Hepatocyte (in vitro differentiated cells): Measurements from ENCODE around the gene PNPLA8.

Experiments used
- EZH2phosphoT487 ChIP-seq: fragments of 200-600 bp; sonication (generic); IDR thresholded peaks from one replicate; pipeline ENCODE4 v1.6.1; 2018; ENCODE audit warnings: antibody characterized with exemption, mild to moderate bottlenecking, low read depth, moderate library complexity; ENCODE audit not compliant: unreplicated experiment, severe bottlenecking
- TF ChIP-seq, protein P1 (sequence below): fragments of 200-600 bp; sonication (generic); IDR thresholded peaks from 2 replicates; pipeline ENCODE4 v1.5.1; 2016; ENCODE audit warnings: antibody characterized with exemption, mild to moderate bottlenecking; ENCODE audit not compliant: poor library complexity

GRCh38 chr7:108463613-108464012 lies 62.3 kb downstream of the PNPLA8 start:
- TF ChIP-seq, protein P1, sequence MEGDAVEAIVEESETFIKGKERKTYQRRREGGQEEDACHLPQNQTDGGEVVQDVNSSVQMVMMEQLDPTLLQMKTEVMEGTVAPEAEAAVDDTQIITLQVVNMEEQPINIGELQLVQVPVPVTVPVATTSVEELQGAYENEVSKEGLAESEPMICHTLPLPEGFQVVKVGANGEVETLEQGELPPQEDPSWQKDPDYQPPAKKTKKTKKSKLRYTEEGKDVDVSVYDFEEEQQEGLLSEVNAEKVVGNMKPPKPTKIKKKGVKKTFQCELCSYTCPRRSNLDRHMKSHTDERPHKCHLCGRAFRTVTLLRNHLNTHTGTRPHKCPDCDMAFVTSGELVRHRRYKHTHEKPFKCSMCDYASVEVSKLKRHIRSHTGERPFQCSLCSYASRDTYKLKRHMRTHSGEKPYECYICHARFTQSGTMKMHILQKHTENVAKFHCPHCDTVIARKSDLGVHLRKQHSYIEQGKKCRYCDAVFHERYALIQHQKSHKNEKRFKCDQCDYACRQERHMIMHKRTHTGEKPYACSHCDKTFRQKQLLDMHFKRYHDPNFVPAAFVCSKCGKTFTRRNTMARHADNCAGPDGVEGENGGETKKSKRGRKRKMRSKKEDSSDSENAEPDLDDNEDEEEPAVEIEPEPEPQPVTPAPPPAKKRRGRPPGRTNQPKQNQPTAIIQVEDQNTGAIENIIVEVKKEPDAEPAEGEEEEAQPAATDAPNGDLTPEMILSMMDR: no peak
- TF ChIP-seq EZH2phosphoT487: no peak
